SK-N-SH (cell line): Measurements from ENCODE around the gene PBX3. TPM values are rescaled to one million over a fixed set of nuclear protein-coding genes. Genes with fewer than 3 reads are reported as not detected.
A peak's percentile ranks its signal among the peaks of the same experiment; 100 is the strongest.

ENCODE experiments used
- CTCF ChIA-PET: fragments of 300-600, 350-600 bp; formaldehyde crosslinking; extraction: SDS; loops from one replicate; lab custom pipeline; 2021; lab: Yijun Ruan, JAX
- POLR2A ChIA-PET: fragments of 350-600 bp; sonication (Branson Sonifier 250); formaldehyde crosslinking; extraction: SDS; loops from one replicate; lab custom pipeline; 2020; ENCODE audit warnings: antibody characterized with exemption, inconsistent platforms; lab: Yijun Ruan, JAX
- DNase-seq: peaks from one replicate; pipeline ENCODE4 v3.0.0; 2012
- H2AFZ ChIP-seq: fragments of 200-600 bp; sonication (generic); 2 replicates; pipeline ENCODE4 v1.8.1; 2016; ENCODE audit warnings: antibody characterized with exemption, mild to moderate bottlenecking, low read depth
- H3F3A ChIP-seq: fragments of 200-600 bp; sonication (generic); replicated peaks from 2 replicates; pipeline ENCODE3; 2016; ENCODE audit warnings: antibody characterized with exemption, mild to moderate bottlenecking; ENCODE audit not compliant: insufficient read depth
- H3K27ac ChIP-seq, 2 experiments: fragments of 200-500 bp in 1 of 2; fragments of 200-600 bp in 1 of 2; sonication (Bioruptor generic) in 1 of 2; sonication (generic), shearing (Covaris generic) in 1 of 2; 2 replicates each; pipeline versions ENCODE4 v1.5.1 to v1.6.1; 2014 to 2016; ENCODE audit warnings: low read depth in 2 of 2, inconsistent platforms in 1 of 2, low read length in 1 of 2, mild to moderate bottlenecking in 1 of 2, mixed read lengths in 1 of 2
- H3K27me3 ChIP-seq: fragments of 200-600 bp; sonication (generic), shearing (Covaris generic); 2 replicates; pipeline ENCODE4 v1.6.1; 2016; ENCODE audit warnings: mixed run types; ENCODE audit not compliant: insufficient read depth
- H3K36me3 ChIP-seq, 2 experiments: fragments of 200-500 bp in 1 of 2; fragments of 200-600 bp in 1 of 2; sonication (Bioruptor generic) in 1 of 2; sonication (generic) in 1 of 2; replicated peaks in 1 of 2; 2 replicates each; pipeline versions ENCODE3 to v1.5.1; 2014 to 2016; ENCODE audit warnings: low read length in 1 of 2, mild to moderate bottlenecking in 1 of 2; ENCODE audit not compliant: insufficient read depth in 2 of 2, control insufficient read depth in 1 of 2
- H3K4me1 ChIP-seq, 2 experiments: fragments of 200-500 bp in 1 of 2; fragments of 200-600 bp in 1 of 2; sonication (Bioruptor generic) in 1 of 2; sonication (generic), shearing (Covaris generic) in 1 of 2; 2 replicates each; pipeline versions ENCODE4 v1.5.1 to v1.6.1; 2014 to 2016; ENCODE audit warnings: low read depth in 1 of 2, low read length in 1 of 2, mixed run types in 1 of 2; ENCODE audit not compliant: insufficient read depth in 2 of 2, control insufficient read depth in 1 of 2
- H3K4me2 ChIP-seq: fragments of 200-600 bp; sonication (generic), shearing (Covaris generic); 2 replicates; pipeline ENCODE4 v1.6.1; 2017; ENCODE audit warnings: mixed run types
- H3K4me3 ChIP-seq, 2 experiments: fragments of 200-500 bp in 1 of 2; fragments of 200-600 bp in 1 of 2; sonication (Bioruptor generic) in 1 of 2; sonication (generic), shearing (Covaris generic) in 1 of 2; 2 replicates each; pipeline versions ENCODE4 v1.5.1 to v1.8.1; 2014 to 2016; ENCODE audit warnings: low read depth in 2 of 2, inconsistent platforms in 1 of 2, low read length in 1 of 2, mild to moderate bottlenecking in 1 of 2, mixed read lengths in 1 of 2, moderate library complexity in 1 of 2
- H3K79me2 ChIP-seq: fragments of 200-600 bp; sonication (generic); 2 replicates; pipeline ENCODE4 v1.8.1; 2017; ENCODE audit warnings: mild to moderate bottlenecking; ENCODE audit not compliant: insufficient read depth
- H3K9ac ChIP-seq: fragments of 200-600 bp; sonication (generic); 2 replicates; pipeline ENCODE4 v1.6.1; 2017; ENCODE audit warnings: mixed run types
- H3K9me2 ChIP-seq: fragments of 200-600 bp; sonication (generic); 2 replicates; pipeline ENCODE4 v1.6.1; 2017; ENCODE audit warnings: mixed run types
- H3K9me3 ChIP-seq: fragments of 200-600 bp; sonication (generic); 2 replicates; pipeline ENCODE4 v1.6.1; 2017; ENCODE audit warnings: mixed run types, mild to moderate bottlenecking, moderate library complexity
- H4K20me1 ChIP-seq: fragments of 200-600 bp; sonication (generic); 2 replicates; pipeline ENCODE4 v1.6.1; 2017; ENCODE audit warnings: mild to moderate bottlenecking, mixed run types; ENCODE audit not compliant: insufficient read depth
- CHD2 ChIP-seq: fragments of 150-350 bp; IDR thresholded peaks from 2 replicates; pipeline ENCODE4 v1.6.1; 2018; ENCODE audit warnings: low read length; ENCODE audit not compliant: partially characterized antibody
- EZH2phosphoT487 ChIP-seq: fragments of 200-600 bp; sonication (generic); IDR thresholded peaks from 2 replicates; pipeline ENCODE4 v1.6.1; 2017; ENCODE audit warnings: low read depth, mixed run types, mild to moderate bottlenecking, antibody characterized with exemption, moderate library complexity, borderline replicate concordance
- FOSL2 ChIP-seq: IDR thresholded peaks from 2 replicates; pipeline ENCODE4 v1.4.0; 2012; ENCODE audit warnings: low read depth, mild to moderate bottlenecking, moderate library complexity, borderline replicate concordance
- MEF2A ChIP-seq: IDR thresholded peaks from 2 replicates; pipeline ENCODE4 v1.4.0; 2012; ENCODE audit warnings: low read depth, borderline replicate concordance
- POLR2AphosphoS5 ChIP-seq: IDR thresholded peaks from 2 replicates; pipeline ENCODE4 v1.6.1; 2012; ENCODE audit warnings: low read depth, low read length
- RAD21 ChIP-seq: IDR thresholded peaks from 2 replicates; pipeline ENCODE4 v1.6.1; 2012; ENCODE audit warnings: mild to moderate bottlenecking, low read length
- RCOR1 ChIP-seq: fragments of 150-350 bp; IDR thresholded peaks from 2 replicates; pipeline ENCODE4 v1.6.1; 2017; ENCODE audit warnings: antibody characterized with exemption, low read length
- REST ChIP-seq: IDR thresholded peaks from 2 replicates; pipeline ENCODE4 v1.6.1; 2012; ENCODE audit warnings: mild to moderate bottlenecking, low read depth, low read length, moderate library complexity
- SMC3 ChIP-seq: IDR thresholded peaks from 2 replicates; pipeline ENCODE4 v1.6.1; 2012; ENCODE audit warnings: low read depth, low read length, improper control_type of control experiment
- TCF12 ChIP-seq: IDR thresholded peaks from 2 replicates; pipeline ENCODE4 v1.4.0; 2012
- YY1 ChIP-seq: IDR thresholded peaks from 2 replicates; pipeline ENCODE4 v1.4.0; 2012; ENCODE audit warnings: low read depth, mild to moderate bottlenecking
- WGBS: methylation state at CpG from one replicate; pipeline ENCODE4 v1.1.6; 2017; ENCODE audit warnings: low lambda C conversion rate; 5-methylcytosine and 5-hydroxymethylcytosine counted together
- polyA plus RNA-seq, 3 experiments: library from polyadenylated mRNA; depleted of rRNA; stranded (reverse); fragments of >200 nt; gene quantifications; 2 replicates each; pipeline ENCODE4 v1.2.3, GENCODE V29; 2012
- TF ChIP-seq, protein P1 (sequence below): IDR thresholded peaks from 2 replicates; pipeline ENCODE4 v1.4.0; 2012; ENCODE audit warnings: low read depth, borderline replicate concordance
- TF ChIP-seq, protein P2 (sequence below): fragments of 150-350 bp; IDR thresholded peaks from 2 replicates; pipeline ENCODE4 v1.6.1; 2017; ENCODE audit warnings: antibody characterized with exemption, low read length, low read depth, borderline replicate concordance
- TF ChIP-seq, protein P3 (sequence below): fragments of 200-600 bp; sonication (generic); IDR thresholded peaks from 2 replicates; pipeline ENCODE4 v1.6.1; 2017; ENCODE audit warnings: antibody characterized with exemption, mild to moderate bottlenecking, moderate library complexity
- TF ChIP-seq, protein P4 (sequence below): IDR thresholded peaks from 2 replicates; pipeline ENCODE4; 2012
- TF ChIP-seq, protein P5 (sequence below): fragments of 150-350 bp; IDR thresholded peaks from 2 replicates; pipeline ENCODE4 v1.6.1; 2016; ENCODE audit warnings: mild to moderate bottlenecking, low read depth, low read length

The PBX3 gene
- polyA plus RNA-seq, 1 of the 3 experiments (the other 2 are of a cell fraction) = 73.0 TPM

GRCh38 chr9:125910286-125910685 is 163.1 kb downstream of the PBX3 start (continued):
- no peak for TF ChIP-seq SMC3
- TF ChIP-seq, all 33 proteins: peak for 0

- no peak for DNase-seq
- Histone ChIP-seq H4K20me1 (peaks cover 7% of the 10 kb centered on the region; the same call in 1 of the 2 replicates), H2AFZ (no peak overlapping the region), H3K79me2 (peaks cover 92% of the 10 kb centered on the region), H3K36me3 (peaks cover 13 to 16% of the 10 kb centered on the region in 2 experiments), H3F3A (peaks cover 13% of the 10 kb centered on the region), H3K27me3 (no peaks in the 10 kb centered on the region), H3K27ac (peak overlapping the region in 1 of 2 experiments; percentile 28; a peak in 1 of 4 replicates), H3K4me2 (no peak overlapping the region), H3K9me3 (no peaks in the 10 kb centered on the region), H3K9me2 (no peaks in the 10 kb centered on the region), H3K4me3 (no peak overlapping the region), H3K9ac (no peak overlapping the region), H3K4me1 (peaks cover 24 to 36% of the 10 kb centered on the region in 2 experiments; a peak in 3 of 4 replicates)
- ChIA-PET CTCF (interaction anchor here (0.8 to 1.5 kb wide), 5 partner anchors 8 to 486 kb away, joined by 3 to 5 read pairs (median 4); no protein-coding TSS in a partner anchor), POLR2A (no interaction called here)
- TF ChIP-seq YY1 = no peak
- TF ChIP-seq REST = no peak
- TF ChIP-seq POLR2AphosphoS5 = no peak
- TF ChIP-seq TCF12 = no peak
- TF ChIP-seq, protein P1, sequence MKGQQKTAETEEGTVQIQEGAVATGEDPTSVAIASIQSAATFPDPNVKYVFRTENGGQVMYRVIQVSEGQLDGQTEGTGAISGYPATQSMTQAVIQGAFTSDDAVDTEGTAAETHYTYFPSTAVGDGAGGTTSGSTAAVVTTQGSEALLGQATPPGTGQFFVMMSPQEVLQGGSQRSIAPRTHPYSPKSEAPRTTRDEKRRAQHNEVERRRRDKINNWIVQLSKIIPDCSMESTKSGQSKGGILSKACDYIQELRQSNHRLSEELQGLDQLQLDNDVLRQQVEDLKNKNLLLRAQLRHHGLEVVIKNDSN = no peak
- TF ChIP-seq CHD2 = no peak
- TF ChIP-seq FOSL2 = no peak
- TF ChIP-seq, protein P2, sequence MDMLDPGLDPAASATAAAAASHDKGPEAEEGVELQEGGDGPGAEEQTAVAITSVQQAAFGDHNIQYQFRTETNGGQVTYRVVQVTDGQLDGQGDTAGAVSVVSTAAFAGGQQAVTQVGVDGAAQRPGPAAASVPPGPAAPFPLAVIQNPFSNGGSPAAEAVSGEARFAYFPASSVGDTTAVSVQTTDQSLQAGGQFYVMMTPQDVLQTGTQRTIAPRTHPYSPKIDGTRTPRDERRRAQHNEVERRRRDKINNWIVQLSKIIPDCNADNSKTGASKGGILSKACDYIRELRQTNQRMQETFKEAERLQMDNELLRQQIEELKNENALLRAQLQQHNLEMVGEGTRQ = no peak
- TF ChIP-seq MEF2A = no peak
- no peak for TF ChIP-seq SMC3
- no peak for TF ChIP-seq RAD21
- TF ChIP-seq, protein P3, sequence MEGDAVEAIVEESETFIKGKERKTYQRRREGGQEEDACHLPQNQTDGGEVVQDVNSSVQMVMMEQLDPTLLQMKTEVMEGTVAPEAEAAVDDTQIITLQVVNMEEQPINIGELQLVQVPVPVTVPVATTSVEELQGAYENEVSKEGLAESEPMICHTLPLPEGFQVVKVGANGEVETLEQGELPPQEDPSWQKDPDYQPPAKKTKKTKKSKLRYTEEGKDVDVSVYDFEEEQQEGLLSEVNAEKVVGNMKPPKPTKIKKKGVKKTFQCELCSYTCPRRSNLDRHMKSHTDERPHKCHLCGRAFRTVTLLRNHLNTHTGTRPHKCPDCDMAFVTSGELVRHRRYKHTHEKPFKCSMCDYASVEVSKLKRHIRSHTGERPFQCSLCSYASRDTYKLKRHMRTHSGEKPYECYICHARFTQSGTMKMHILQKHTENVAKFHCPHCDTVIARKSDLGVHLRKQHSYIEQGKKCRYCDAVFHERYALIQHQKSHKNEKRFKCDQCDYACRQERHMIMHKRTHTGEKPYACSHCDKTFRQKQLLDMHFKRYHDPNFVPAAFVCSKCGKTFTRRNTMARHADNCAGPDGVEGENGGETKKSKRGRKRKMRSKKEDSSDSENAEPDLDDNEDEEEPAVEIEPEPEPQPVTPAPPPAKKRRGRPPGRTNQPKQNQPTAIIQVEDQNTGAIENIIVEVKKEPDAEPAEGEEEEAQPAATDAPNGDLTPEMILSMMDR = no peak
- TF ChIP-seq, protein P4, sequence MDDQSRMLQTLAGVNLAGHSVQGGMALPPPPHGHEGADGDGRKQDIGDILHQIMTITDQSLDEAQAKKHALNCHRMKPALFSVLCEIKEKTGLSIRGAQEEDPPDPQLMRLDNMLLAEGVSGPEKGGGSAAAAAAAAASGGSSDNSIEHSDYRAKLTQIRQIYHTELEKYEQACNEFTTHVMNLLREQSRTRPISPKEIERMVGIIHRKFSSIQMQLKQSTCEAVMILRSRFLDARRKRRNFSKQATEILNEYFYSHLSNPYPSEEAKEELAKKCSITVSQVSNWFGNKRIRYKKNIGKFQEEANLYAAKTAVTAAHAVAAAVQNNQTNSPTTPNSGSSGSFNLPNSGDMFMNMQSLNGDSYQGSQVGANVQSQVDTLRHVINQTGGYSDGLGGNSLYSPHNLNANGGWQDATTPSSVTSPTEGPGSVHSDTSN = no peak
- TF ChIP-seq, protein P5, sequence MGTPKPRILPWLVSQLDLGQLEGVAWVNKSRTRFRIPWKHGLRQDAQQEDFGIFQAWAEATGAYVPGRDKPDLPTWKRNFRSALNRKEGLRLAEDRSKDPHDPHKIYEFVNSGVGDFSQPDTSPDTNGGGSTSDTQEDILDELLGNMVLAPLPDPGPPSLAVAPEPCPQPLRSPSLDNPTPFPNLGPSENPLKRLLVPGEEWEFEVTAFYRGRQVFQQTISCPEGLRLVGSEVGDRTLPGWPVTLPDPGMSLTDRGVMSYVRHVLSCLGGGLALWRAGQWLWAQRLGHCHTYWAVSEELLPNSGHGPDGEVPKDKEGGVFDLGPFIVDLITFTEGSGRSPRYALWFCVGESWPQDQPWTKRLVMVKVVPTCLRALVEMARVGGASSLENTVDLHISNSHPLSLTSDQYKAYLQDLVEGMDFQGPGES = no peak
- no peak for TF ChIP-seq RCOR1
- no peak for TF ChIP-seq EZH2phosphoT487
- 81% methylated on average over 8 of the region's 8 CpGs for WGBS
Measured at GRCh38 chr9:125911861-125912644, 164.9 kb downstream of the PBX3 start.
